ENCODE measurements around the gene FIGN.

GRCh38 chr2:163641986-163642385 lies 93.8 kb downstream of the FIGN start:
- no peak for TF ChIP-seq KDM5B (CRISPR knock-in tag; IDR thresholded peaks at IDR 0.05; ENCODE audit: borderline replicate concordance)
- TF ChIP-seq CTCF (CRISPR knock-in tag; IDR thresholded peaks at IDR 0.05) = no peak
- TF ChIP-seq ZFP36L1 (CRISPR knock-in tag; IDR thresholded peaks at IDR 0.05) = no peak
- TF ChIP-seq MAFK (conservative IDR thresholded peaks at IDR 0.05 in 1 of 2, IDR thresholded peaks at IDR 0.05 in 1 of 2; ENCODE audit: low read length in 2 of 2) = peak; percentile 14 to 38; a peak in 2 of 4 replicates
- no peak for TF ChIP-seq MLX (CRISPR knock-in tag; IDR thresholded peaks at IDR 0.05)
- TF ChIP-seq SAFB2 (CRISPR knock-in tag; IDR thresholded peaks at IDR 0.05; ENCODE audit: borderline replicate concordance, low read depth) = no peak
- no peak for TF ChIP-seq PAX8 (CRISPR knock-in tag; IDR thresholded peaks at IDR 0.05; ENCODE audit: borderline replicate concordance)
- TF ChIP-seq IRF2 (CRISPR knock-in tag; IDR thresholded peaks at IDR 0.05) = no peak
- TF ChIP-seq ZNF451 (CRISPR knock-in tag; IDR thresholded peaks at IDR 0.05) = no peak

Measured in HepG2 (cell line).